ENCODE data around the gene SLC15A1.

Gene SLC15A1

GRCh38 chr13:98690348-98691022 lies 62.0 kb downstream of the SLC15A1 start:
- DNase-seq: no peak

- DNase-seq: no peak
Measured at GRCh38 chr13:98689347-98689968, 63.0 kb downstream of the SLC15A1 start.

- no peak for DNase-seq
Measured at GRCh38 chr13:98688373-98688772, 64.1 kb downstream of the SLC15A1 start.

- DNase-seq: no peak
Measured at GRCh38 chr13:98687319-98687718, 65.2 kb downstream of the SLC15A1 start.

GRCh38 chr13:98686270-98686669 lies 66.2 kb downstream of the SLC15A1 start:
- DNase-seq: no peak

GRCh38 chr13:98685146-98685545 lies 67.3 kb downstream of the SLC15A1 start:
- DNase-seq: no peak

- no peak for DNase-seq
Measured at GRCh38 chr13:98681049-98681448, 71.4 kb downstream of the SLC15A1 start.

- no peak for DNase-seq
Measured at GRCh38 chr13:98678741-98679140, 73.7 kb downstream of the SLC15A1 start.

GRCh38 chr13:98677398-98677797 lies 75.1 kb downstream of the SLC15A1 start:
- DNase-seq: no peak

GRCh38 chr13:98676239-98676638 lies 76.2 kb downstream of the SLC15A1 start:
- no peak for DNase-seq

GRCh38 chr13:98675837-98676236 lies 76.6 kb downstream of the SLC15A1 start:
- no peak for DNase-seq

- no peak for DNase-seq
Measured at GRCh38 chr13:98675066-98675465, 77.4 kb downstream of the SLC15A1 start.

GRCh38 chr13:98672947-98673613 lies 79.4 kb downstream of the SLC15A1 start:
- no peak for DNase-seq

- no peak for DNase-seq
Measured at GRCh38 chr13:98668155-98668554, 84.3 kb downstream of the SLC15A1 start.

GRCh38 chr13:98665638-98665995 lies 86.9 kb downstream of the SLC15A1 start:
- DNase-seq: no peak

- DNase-seq: no peak
Measured at GRCh38 chr13:98664924-98665637, 87.4 kb downstream of the SLC15A1 start.

GRCh38 chr13:98664510-98664909 lies 88.0 kb downstream of the SLC15A1 start:
- no peak for DNase-seq

GRCh38 chr13:98664047-98664446 lies 88.4 kb downstream of the SLC15A1 start:
- no peak for DNase-seq

GRCh38 chr13:98658131-98658530 lies 94.3 kb downstream of the SLC15A1 start:
- no peak for DNase-seq

GRCh38 chr13:98657506-98658085 lies 94.9 kb downstream of the SLC15A1 start:
- no peak for DNase-seq

- DNase-seq: no peak
Measured at GRCh38 chr13:98656223-98656622, 96.2 kb downstream of the SLC15A1 start.

GRCh38 chr13:98653463-98653985 lies 98.9 kb downstream of the SLC15A1 start:
- no peak for DNase-seq
